ENCODE data around the gene CCDC87. TPM values are rescaled to one million over a fixed set of nuclear protein-coding genes. Genes with fewer than 3 reads are reported as not detected.
"Not testable (repeated sequence)": the region's sequence is repeated elsewhere in the genome, so short reads cannot be mapped to it uniquely, and the experiment has no call there.

CCDC87 gene
- total RNA-seq, 3 donors from 2014 or later = 0.32 to 0.63 (median 0.58) TPM

DNA sequence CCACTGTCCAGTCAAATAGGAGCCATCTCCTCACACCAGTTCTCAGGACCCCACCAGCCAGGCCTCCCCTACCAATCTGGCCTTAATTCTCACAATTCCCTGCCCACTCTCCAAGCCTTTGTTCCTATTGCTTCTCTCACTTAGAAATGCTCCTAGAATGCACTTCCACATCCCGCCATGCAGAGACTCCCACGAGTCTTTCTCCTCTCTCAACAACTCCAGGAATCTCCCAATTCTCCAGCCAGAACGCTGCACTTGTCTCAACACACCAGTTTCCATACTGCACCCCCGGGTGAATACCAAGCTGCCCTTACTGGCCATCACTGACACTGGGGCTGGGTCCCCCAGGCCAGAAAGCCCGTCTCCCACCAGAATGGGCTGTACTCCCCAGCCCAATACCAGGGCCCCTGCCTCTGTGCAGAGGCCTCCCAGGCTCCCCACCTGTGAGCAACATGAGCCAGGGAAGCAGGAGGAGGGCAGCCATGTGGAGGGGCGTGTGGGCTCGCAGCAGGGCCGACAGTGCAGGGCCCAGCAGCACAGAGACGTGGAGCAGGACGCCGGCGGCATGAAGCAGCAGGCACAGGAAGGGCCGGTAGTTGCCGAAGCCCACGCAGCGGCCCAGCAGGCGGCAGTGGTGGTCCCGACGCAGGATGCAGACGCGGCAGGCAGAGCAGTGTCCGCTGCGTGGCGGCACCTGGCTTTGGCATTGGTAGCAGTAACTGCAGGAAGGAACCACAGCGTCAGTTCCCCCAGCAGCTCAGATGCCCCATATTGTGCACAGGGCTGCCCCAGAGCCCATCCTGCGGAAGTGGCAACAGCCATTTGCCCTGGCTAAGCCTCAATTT lies 49.4 kb downstream of the CCDC87 start:
- ATAC-seq = peak; percentile 22

DNA sequence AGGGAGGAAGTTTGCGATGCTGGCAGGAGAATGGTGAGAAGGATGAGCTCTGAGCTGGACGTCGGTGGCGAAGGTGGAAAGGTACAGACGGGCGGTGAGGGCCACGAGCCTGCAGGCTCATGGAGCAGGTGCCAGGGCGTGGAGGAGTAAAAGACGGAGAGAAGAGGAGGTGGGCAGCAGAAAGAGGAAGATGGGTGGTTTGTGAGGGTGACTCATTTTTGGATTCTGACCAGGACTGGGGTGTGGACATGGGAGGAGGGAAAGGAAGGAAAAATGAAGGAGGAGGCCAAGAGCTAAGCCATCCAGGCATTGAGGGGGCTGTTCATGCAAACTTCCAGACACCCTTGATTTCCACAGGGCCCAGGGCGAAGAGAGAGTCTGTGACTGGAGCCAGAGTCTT lies 50.5 kb downstream of the CCDC87 start:
- Histone ChIP-seq H3K4me1 (ENCODE audit: low read depth) (peaks cover 25% of the 10 kb centered on the region), H3K4me3 (no peak overlapping the region), H3K9me3 (no peaks in the 10 kb centered on the region), H3K36me3 (ENCODE audit: low read depth) (no peaks in the 10 kb centered on the region)
- intact Hi-C loops (cut with DNase I, micrococcal nuclease) = no loop called here
- DNase-seq (no peak), ATAC-seq (no peak)
- TF ChIP-seq, protein P1, sequence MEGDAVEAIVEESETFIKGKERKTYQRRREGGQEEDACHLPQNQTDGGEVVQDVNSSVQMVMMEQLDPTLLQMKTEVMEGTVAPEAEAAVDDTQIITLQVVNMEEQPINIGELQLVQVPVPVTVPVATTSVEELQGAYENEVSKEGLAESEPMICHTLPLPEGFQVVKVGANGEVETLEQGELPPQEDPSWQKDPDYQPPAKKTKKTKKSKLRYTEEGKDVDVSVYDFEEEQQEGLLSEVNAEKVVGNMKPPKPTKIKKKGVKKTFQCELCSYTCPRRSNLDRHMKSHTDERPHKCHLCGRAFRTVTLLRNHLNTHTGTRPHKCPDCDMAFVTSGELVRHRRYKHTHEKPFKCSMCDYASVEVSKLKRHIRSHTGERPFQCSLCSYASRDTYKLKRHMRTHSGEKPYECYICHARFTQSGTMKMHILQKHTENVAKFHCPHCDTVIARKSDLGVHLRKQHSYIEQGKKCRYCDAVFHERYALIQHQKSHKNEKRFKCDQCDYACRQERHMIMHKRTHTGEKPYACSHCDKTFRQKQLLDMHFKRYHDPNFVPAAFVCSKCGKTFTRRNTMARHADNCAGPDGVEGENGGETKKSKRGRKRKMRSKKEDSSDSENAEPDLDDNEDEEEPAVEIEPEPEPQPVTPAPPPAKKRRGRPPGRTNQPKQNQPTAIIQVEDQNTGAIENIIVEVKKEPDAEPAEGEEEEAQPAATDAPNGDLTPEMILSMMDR (IDR thresholded peaks at IDR 0.05) = no peak

More for the DNA sequence above, 49.4 kb downstream of the CCDC87 start:
- peak; percentile 38 to 85 (median 53) for DNase-seq
- H3K4me3 ChIP-seq = no peak overlapping the region
- no peaks in the 10 kb centered on the region for H3K36me3 ChIP-seq (ENCODE audit: low read depth)
- H3K4me1 ChIP-seq (ENCODE audit: low read depth) = peaks cover 25% of the 10 kb centered on the region
- intact Hi-C loops (cut with DNase I, micrococcal nuclease) = no loop called here
- no peaks in the 10 kb centered on the region for H3K9me3 ChIP-seq
- TF ChIP-seq, protein P1 (IDR thresholded peaks at IDR 0.05) = no peak

DNA sequence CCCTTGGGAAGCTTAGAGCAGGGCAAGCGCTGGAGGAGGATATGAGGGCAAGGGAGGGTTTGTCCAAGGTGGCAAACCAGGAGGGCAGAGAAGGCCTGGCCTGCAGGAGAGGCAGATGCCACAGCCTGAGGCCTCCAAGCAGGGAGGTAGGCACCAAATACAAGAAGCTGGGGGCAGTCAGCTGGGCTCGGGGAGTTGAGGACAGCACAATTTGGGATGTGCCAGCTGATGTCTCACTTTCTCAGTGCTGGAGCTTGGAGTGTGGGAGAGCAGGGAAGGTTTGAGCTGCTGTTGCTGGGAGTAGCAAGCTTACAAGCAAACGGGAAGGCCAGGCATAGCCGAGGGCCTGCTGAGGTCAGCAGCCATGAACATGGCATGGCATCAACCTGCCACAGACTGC lies 51.0 kb downstream of the CCDC87 start:
- TF ChIP-seq, protein P1 (IDR thresholded peaks at IDR 0.05) = no peak
- no peak overlapping the region for H3K4me3 ChIP-seq
- no peak for ATAC-seq
- intact Hi-C loops (cut with DNase I, micrococcal nuclease) = no loop called here
- peaks cover 23% of the 10 kb centered on the region for H3K4me1 ChIP-seq (ENCODE audit: low read depth)
- no peaks in the 10 kb centered on the region for H3K36me3 ChIP-seq (ENCODE audit: low read depth)
- H3K9me3 ChIP-seq = no peaks in the 10 kb centered on the region
- no peak for DNase-seq

DNA sequence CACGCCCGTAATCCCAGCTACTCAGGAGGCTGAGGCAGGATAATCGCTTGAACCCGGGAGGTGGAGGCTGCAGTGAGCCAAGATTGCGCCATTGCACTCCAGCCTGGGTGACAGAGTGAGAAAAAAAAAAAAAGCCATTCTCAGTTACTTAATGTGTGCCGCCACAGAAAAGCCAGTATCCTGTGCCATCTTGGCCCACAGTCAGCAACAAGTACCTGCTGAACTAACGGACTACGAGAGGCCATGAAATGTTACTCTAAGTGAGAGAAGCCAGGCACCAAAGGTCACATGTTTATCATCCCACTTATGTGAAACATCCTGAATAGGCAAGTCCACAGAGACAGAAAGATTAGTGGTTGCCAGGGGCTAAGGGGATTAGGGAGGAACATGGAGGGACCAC lies 52.3 kb downstream of the CCDC87 start:
- H3K9me3 ChIP-seq; ATAC-seq; intact Hi-C loops (cut with DNase I, micrococcal nuclease); H3K4me3 ChIP-seq; H3K36me3 ChIP-seq (ENCODE audit: low read depth); DNase-seq: not testable (repeated sequence)
- H3K4me1 ChIP-seq (ENCODE audit: low read depth) = peaks cover 18% of the 10 kb centered on the region

Other genes starting within 250 kb of the CCDC87 start
- 10 to 100 TPM; 35.9 to 47.6 (median 39.3) TPM for gene BRMS1, start 248.0 kb downstream of the CCDC87 start, total RNA-seq
- 10 to 100 TPM; 13.4 to 34.6 (median 13.4) TPM for gene B4GAT1, start 245.4 kb downstream of the CCDC87 start, total RNA-seq
- gene SLC29A2, start 221.3 kb downstream of the CCDC87 start, total RNA-seq = 10 to 100 TPM; 10.3 to 22.6 (median 14.9) TPM
- 1 to 10 TPM in 1 of 3 donors, not detected in 2; 5.6 TPM for gene NPAS4, start 172.0 kb downstream of the CCDC87 start, total RNA-seq
- 10 to 100 TPM; 43.7 to 64.9 (median 46.6) TPM for gene MRPL11, start 154.2 kb downstream of the CCDC87 start, total RNA-seq
- 10 to 100 TPM in 1 of 3 donors, 1 to 10 TPM in 2; 2.8 to 25.5 (median 3.6) TPM for gene PELI3, start 126.2 kb downstream of the CCDC87 start, total RNA-seq
- gene DPP3, start 112.6 kb downstream of the CCDC87 start, total RNA-seq = 10 to 100 TPM; 37.9 to 92.2 (median 75.5) TPM
- gene BBS1, start 82.4 kb downstream of the CCDC87 start, total RNA-seq = 10 to 100 TPM; 27.7 to 49.3 (median 35.4) TPM
- 10 to 100 TPM in 2 of 3 donors, 1 to 10 TPM in 1; 9.1 to 11.8 (median 10.4) TPM for gene ZDHHC24, start 47.0 kb downstream of the CCDC87 start, total RNA-seq
- gene ACTN3, start 46.2 kb downstream of the CCDC87 start, total RNA-seq = under 1 TPM in 1 of 3 donors, not detected in 2; 0.09 TPM
- gene CTSF, start 24.5 kb downstream of the CCDC87 start, total RNA-seq = 10 to 100 TPM in 1 of 3 donors, 1 to 10 TPM in 2; 5.8 to 84.3 (median 8.3) TPM
- 10 to 100 TPM; 34.9 to 50.7 (median 42.2) TPM for gene CCS, start 122 bp upstream of the CCDC87 start, total RNA-seq
- gene RBM14, start 23.6 kb upstream of the CCDC87 start, total RNA-seq = 10 to 100 TPM; 63.8 to 87.0 (median 72.6) TPM
- 100 to 1,000 TPM; 101 to 125 (median 104) TPM for gene RBM4, start 45.6 kb upstream of the CCDC87 start, total RNA-seq
- 10 to 100 TPM; 16.7 to 22.7 (median 16.7) TPM for gene RBM4B, start 84.8 kb upstream of the CCDC87 start, total RNA-seq
- 10 to 100 TPM in 1 of 3 donors, 1 to 10 TPM in 2; 3.7 to 10.0 (median 6.3) TPM for gene SPTBN2, start 136.2 kb upstream of the CCDC87 start, total RNA-seq